SJCRH30 (cell line): ENCODE measurements around the gene EID2. TPM values are rescaled to one million over a fixed set of nuclear protein-coding genes. Genes with fewer than 3 reads are reported as not detected.

Source experiments
- DNase-seq, 2 experiments: peaks; one replicate each; pipeline ENCODE4 v3.0.0-alpha.2; 2015 to 2020
- H3K27ac ChIP-seq: fragments of 250-450 bp; sonication (Bioruptor Pico); 2 replicates; pipeline ENCODE4 v1.5.1; 2020; ENCODE audit warnings: mild to moderate bottlenecking, moderate library complexity
- H3K27me3 ChIP-seq: fragments of 250-450 bp; sonication (Bioruptor Pico); 2 replicates; pipeline ENCODE4 v1.5.1; 2020; ENCODE audit warnings: mild to moderate bottlenecking, moderate library complexity
- H3K36me3 ChIP-seq: fragments of 250-450 bp; sonication (Bioruptor Pico); 2 replicates; pipeline ENCODE4 v1.5.1; 2020; ENCODE audit warnings: mild to moderate bottlenecking, moderate library complexity
- H3K4me1 ChIP-seq: fragments of 250-450 bp; sonication (Bioruptor Pico); 2 replicates; pipeline ENCODE4 v1.5.1; 2020; ENCODE audit warnings: mild to moderate bottlenecking, moderate library complexity
- H3K4me3 ChIP-seq: fragments of 250-450 bp; sonication (Bioruptor Pico); 2 replicates; pipeline ENCODE4 v1.5.1; 2020; ENCODE audit warnings: mild to moderate bottlenecking, moderate library complexity
- H3K9me3 ChIP-seq: fragments of 250-450 bp; sonication (Bioruptor Pico); replicated peaks from 2 replicates; pipeline ENCODE4 v1.5.1; 2020; ENCODE audit warnings: mild to moderate bottlenecking, moderate library complexity
- total RNA-seq: library from RNA; depleted of rRNA; stranded (reverse); fragments of >200 nt; shearing (Covaris generic); gene quantifications from 2 replicates; pipeline ENCODE4 v1.2.3, GENCODE V29; 2014

EID2 gene
- total RNA-seq, 1 experiment from 2014 or later, result 35.8 TPM

- no peaks in the 10 kb centered on the region for H3K4me1 ChIP-seq
- H3K27ac ChIP-seq, result no peak overlapping the region
- no peak overlapping the region for H3K4me3 ChIP-seq
- H3K27me3 ChIP-seq, result peaks cover 6% of the 10 kb centered on the region
- H3K9me3 ChIP-seq, result no peaks in the 10 kb centered on the region
- DNase-seq, result no peak
- no peaks in the 10 kb centered on the region for H3K36me3 ChIP-seq
Observed at GRCh38 chr19:39520541-39521484, 19.1 kb downstream of the EID2 start.

GRCh38 chr19:39518975-39519374, 21.0 kb downstream of the EID2 start:
- Histone ChIP-seq H3K4me3 (no peak overlapping the region), H3K9me3 (no peaks in the 10 kb centered on the region), H3K27me3 (peaks cover 22% of the 10 kb centered on the region), H3K36me3 (no peaks in the 10 kb centered on the region), H3K27ac (no peak overlapping the region), H3K4me1 (peaks cover 5% of the 10 kb centered on the region; the same call in 1 of the 2 replicates)
- DNase-seq, result no peak

- Histone ChIP-seq H3K9me3 (no peaks in the 10 kb centered on the region), H3K4me3 (no peak overlapping the region), H3K27ac (no peak overlapping the region), H3K27me3 (peaks cover 22% of the 10 kb centered on the region), H3K4me1 (peaks cover 5% of the 10 kb centered on the region; the same call in 1 of the 2 replicates), H3K36me3 (no peaks in the 10 kb centered on the region)
- DNase-seq, result no peak
Observed at GRCh38 chr19:39518458-39518857, 21.5 kb downstream of the EID2 start.

- Histone ChIP-seq H3K36me3 (no peaks in the 10 kb centered on the region), H3K27ac (no peak overlapping the region), H3K4me3 (no peak overlapping the region), H3K4me1 (peaks cover 5% of the 10 kb centered on the region; the same call in 1 of the 2 replicates), H3K9me3 (no peaks in the 10 kb centered on the region), H3K27me3 (peaks cover 25% of the 10 kb centered on the region)
- DNase-seq, result no peak
Observed at GRCh38 chr19:39517432-39517831, 22.5 kb downstream of the EID2 start.

- Histone ChIP-seq H3K9me3 (no peaks in the 10 kb centered on the region), H3K36me3 (no peaks in the 10 kb centered on the region), H3K27ac (no peak overlapping the region), H3K27me3 (peaks cover 25% of the 10 kb centered on the region), H3K4me1 (peaks cover 5% of the 10 kb centered on the region; the same call in 1 of the 2 replicates), H3K4me3 (peak overlapping the region; percentile 55)
- DNase-seq, result no peak
Observed at GRCh38 chr19:39516270-39516669, 23.7 kb downstream of the EID2 start.

GRCh38 chr19:39515551-39516191, 24.3 kb downstream of the EID2 start:
- peaks cover 5% of the 10 kb centered on the region; the same call in 1 of the 2 replicates for H3K4me1 ChIP-seq
- H3K9me3 ChIP-seq, result no peaks in the 10 kb centered on the region
- peak overlapping the region; percentile 55 for H3K4me3 ChIP-seq
- DNase-seq, result no peak
- H3K27ac ChIP-seq, result no peak overlapping the region
- peaks cover 25% of the 10 kb centered on the region for H3K27me3 ChIP-seq
- H3K36me3 ChIP-seq, result no peaks in the 10 kb centered on the region

GRCh38 chr19:39514840-39515550, 25.0 kb downstream of the EID2 start, which contains the start of gene SELENOV:
SELENOV (plus strand) TSS chr19:39515139; CDS start chr19:39515213, 74 bp downstream.
- Histone ChIP-seq H3K36me3 (no peaks in the 10 kb centered on the region), H3K27ac (no peak within 1 kb of the TSS), H3K27me3 (peaks cover 25% of the 10 kb centered on the region), H3K4me1 (peaks cover 5% of the 10 kb centered on the region; the same call in 1 of the 2 replicates), H3K9me3 (no peaks in the 10 kb centered on the region), H3K4me3 (peak within 1 kb of the TSS; percentile 55)
- peak; percentile 79 to 86 for DNase-seq

- no peaks in the 10 kb centered on the region for H3K36me3 ChIP-seq
- no peak for DNase-seq
- peaks cover 6% of the 10 kb centered on the region; the same call in 1 of the 2 replicates for H3K4me1 ChIP-seq
- H3K27ac ChIP-seq, result no peak overlapping the region
- H3K27me3 ChIP-seq, result peaks cover 30% of the 10 kb centered on the region
- H3K4me3 ChIP-seq, result no peak overlapping the region
- H3K9me3 ChIP-seq, result no peaks in the 10 kb centered on the region
Observed at GRCh38 chr19:39512988-39513387, 27.0 kb downstream of the EID2 start.

GRCh38 chr19:39509233-39509632, 30.7 kb downstream of the EID2 start:
- Histone ChIP-seq H3K27ac (no peak overlapping the region), H3K4me1 (peaks cover 6% of the 10 kb centered on the region; the same call in 1 of the 2 replicates), H3K36me3 (no peaks in the 10 kb centered on the region), H3K4me3 (no peak overlapping the region), H3K9me3 (no peaks in the 10 kb centered on the region), H3K27me3 (peaks cover 27% of the 10 kb centered on the region)
- no peak for DNase-seq

GRCh38 chr19:39508629-39509028, 31.3 kb downstream of the EID2 start:
- no peak for DNase-seq
- Histone ChIP-seq H3K9me3 (no peaks in the 10 kb centered on the region), H3K27ac (no peak overlapping the region), H3K4me1 (peaks cover 6% of the 10 kb centered on the region; the same call in 1 of the 2 replicates), H3K36me3 (no peaks in the 10 kb centered on the region), H3K27me3 (peaks cover 24% of the 10 kb centered on the region), H3K4me3 (no peak overlapping the region)

- no peaks in the 10 kb centered on the region for H3K36me3 ChIP-seq
- H3K27me3 ChIP-seq, result peaks cover 21% of the 10 kb centered on the region
- peak overlapping the region; percentile 63 for H3K4me3 ChIP-seq
- H3K4me1 ChIP-seq, result peaks cover 6% of the 10 kb centered on the region; the same call in 1 of the 2 replicates
- no peak for DNase-seq
- H3K9me3 ChIP-seq, result no peaks in the 10 kb centered on the region
- no peak overlapping the region for H3K27ac ChIP-seq
Observed at GRCh38 chr19:39507715-39508364, 32.1 kb downstream of the EID2 start.

GRCh38 chr19:39506944-39507714, 32.8 kb downstream of the EID2 start:
- peaks cover 6% of the 10 kb centered on the region; the same call in 1 of the 2 replicates for H3K4me1 ChIP-seq
- H3K9me3 ChIP-seq, result no peaks in the 10 kb centered on the region
- peaks cover 21% of the 10 kb centered on the region for H3K27me3 ChIP-seq
- DNase-seq, result peak; percentile 80 to 87
- peak overlapping the region; percentile 63 for H3K4me3 ChIP-seq
- no peak overlapping the region for H3K27ac ChIP-seq
- no peaks in the 10 kb centered on the region for H3K36me3 ChIP-seq

- no peak overlapping the region for H3K27ac ChIP-seq
- peak overlapping the region; percentile 63 for H3K4me3 ChIP-seq
- H3K36me3 ChIP-seq, result no peaks in the 10 kb centered on the region
- no peaks in the 10 kb centered on the region for H3K9me3 ChIP-seq
- H3K27me3 ChIP-seq, result peaks cover 21% of the 10 kb centered on the region
- peaks cover 6% of the 10 kb centered on the region; the same call in 1 of the 2 replicates for H3K4me1 ChIP-seq
- no peak for DNase-seq
Observed at GRCh38 chr19:39506598-39506943, 33.4 kb downstream of the EID2 start.
